OCI-LY3 (cell line): ENCODE results near the gene NLN.

Experiments used
- H2AFZ ChIP-seq: fragments of 200-600, 300-600 bp; shearing (Covaris generic); 2 replicates; pipeline ENCODE4 v1.6.0; 2014; ENCODE audit warnings: antibody characterized with exemption, low read depth, low read length
- H3K27ac ChIP-seq: fragments of 200-600, 300-600 bp; sonication (generic); 2 replicates; pipeline ENCODE4 v1.5.1; 2014; ENCODE audit warnings: mild to moderate bottlenecking, low read length, moderate library complexity, mixed read lengths
- H3K27me3 ChIP-seq: fragments of 200-600, 300-600 bp; sonication (generic); 2 replicates; pipeline ENCODE4 v1.6.1; 2014; ENCODE audit warnings: low read depth, low read length, mixed read lengths
- H3K36me3 ChIP-seq: fragments of 200-600, 300-600 bp; sonication (generic); replicated peaks from 2 replicates; pipeline ENCODE3; 2014; ENCODE audit warnings: low read depth, low read length, mixed read lengths
- H3K4me1 ChIP-seq: fragments of 300-600, 200-600 bp; sonication (generic); 2 replicates; pipeline ENCODE4 v1.6.1; 2014; ENCODE audit warnings: low read length, mixed read lengths
- H3K4me2 ChIP-seq: fragments of 200-600, 300-600 bp; sonication (generic); 2 replicates; pipeline ENCODE4 v1.6.1; 2014; ENCODE audit warnings: low read length, mixed read lengths
- H3K4me3 ChIP-seq: fragments of 300-600, 200-600 bp; sonication (generic); 2 replicates; pipeline ENCODE4 v1.5.1; 2014; ENCODE audit warnings: antibody characterized with exemption, mild to moderate bottlenecking, low read length, moderate library complexity
- H3K79me2 ChIP-seq: fragments of 300-600, 200-600 bp; shearing (Covaris generic); 2 replicates; pipeline ENCODE4 v1.6.1; 2014; ENCODE audit warnings: mild to moderate bottlenecking, low read length, mixed read lengths
- H3K9ac ChIP-seq: fragments of 300-600, 200-600 bp; shearing (Covaris generic); 2 replicates; pipeline ENCODE4 v1.6.0; 2014; ENCODE audit warnings: mild to moderate bottlenecking, low read length, moderate library complexity
- H3K9me3 ChIP-seq: fragments of 200-600, 300-600 bp; shearing (Covaris generic); 2 replicates; pipeline ENCODE4 v1.6.1; 2014; ENCODE audit warnings: low read length, mixed read lengths; ENCODE audit not compliant: insufficient read depth
- H4K20me1 ChIP-seq: fragments of 200-600, 300-600 bp; sonication (generic); 2 replicates; pipeline ENCODE4 v1.6.1; 2016; ENCODE audit warnings: low read length, mixed read lengths; ENCODE audit not compliant: insufficient read depth
- EZH2phosphoT487 ChIP-seq: fragments of 200-600 bp; shearing (Covaris generic); IDR thresholded peaks from 2 replicates; pipeline ENCODE4 v1.6.1; 2018; ENCODE audit warnings: antibody characterized with exemption, mixed run types, low read depth
- TF ChIP-seq, protein P1 (sequence below): fragments of 200-600, 300-600 bp; sonication (generic); IDR thresholded peaks from 2 replicates; pipeline ENCODE4 v1.5.1; 2014; ENCODE audit warnings: antibody characterized with exemption, low read length, low read depth

The NLN gene

DNA sequence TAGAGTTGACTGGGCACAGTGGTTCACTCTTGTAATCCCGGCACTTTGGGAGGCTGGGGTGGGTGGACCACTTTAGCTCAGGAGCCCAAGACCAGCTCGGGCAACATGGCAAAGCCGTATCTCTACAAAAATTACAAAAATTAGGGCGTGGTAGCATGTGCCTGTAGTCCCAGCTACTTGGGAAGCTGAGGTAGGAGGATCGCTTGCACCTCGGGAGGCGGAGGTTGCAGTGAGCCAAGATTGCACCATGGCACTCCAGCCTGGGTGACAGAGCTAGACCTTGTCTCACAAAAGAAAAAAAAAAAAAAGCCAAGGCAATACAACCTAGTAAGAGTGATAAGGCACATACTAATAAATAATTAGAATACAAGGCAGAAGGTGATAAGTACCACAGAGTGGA is 15.8 kb downstream of the NLN start:
- Histone ChIP-seq H3K36me3 (peaks cover 4% of the 10 kb centered on the region), H4K20me1 (peaks cover 2% of the 10 kb centered on the region; the same call in 1 of the 2 replicates), H3K4me3 (no peak overlapping the region), H3K4me2 (no peak overlapping the region), H3K4me1 (peaks cover 33% of the 10 kb centered on the region), H2AFZ (no peak overlapping the region), H3K9me3 (no peaks in the 10 kb centered on the region), H3K79me2 (peaks cover 50% of the 10 kb centered on the region), H3K27ac (no peak overlapping the region), H3K27me3 (no peaks in the 10 kb centered on the region), H3K9ac (no peak overlapping the region)
- no peak for TF ChIP-seq EZH2phosphoT487
- TF ChIP-seq, protein P1, sequence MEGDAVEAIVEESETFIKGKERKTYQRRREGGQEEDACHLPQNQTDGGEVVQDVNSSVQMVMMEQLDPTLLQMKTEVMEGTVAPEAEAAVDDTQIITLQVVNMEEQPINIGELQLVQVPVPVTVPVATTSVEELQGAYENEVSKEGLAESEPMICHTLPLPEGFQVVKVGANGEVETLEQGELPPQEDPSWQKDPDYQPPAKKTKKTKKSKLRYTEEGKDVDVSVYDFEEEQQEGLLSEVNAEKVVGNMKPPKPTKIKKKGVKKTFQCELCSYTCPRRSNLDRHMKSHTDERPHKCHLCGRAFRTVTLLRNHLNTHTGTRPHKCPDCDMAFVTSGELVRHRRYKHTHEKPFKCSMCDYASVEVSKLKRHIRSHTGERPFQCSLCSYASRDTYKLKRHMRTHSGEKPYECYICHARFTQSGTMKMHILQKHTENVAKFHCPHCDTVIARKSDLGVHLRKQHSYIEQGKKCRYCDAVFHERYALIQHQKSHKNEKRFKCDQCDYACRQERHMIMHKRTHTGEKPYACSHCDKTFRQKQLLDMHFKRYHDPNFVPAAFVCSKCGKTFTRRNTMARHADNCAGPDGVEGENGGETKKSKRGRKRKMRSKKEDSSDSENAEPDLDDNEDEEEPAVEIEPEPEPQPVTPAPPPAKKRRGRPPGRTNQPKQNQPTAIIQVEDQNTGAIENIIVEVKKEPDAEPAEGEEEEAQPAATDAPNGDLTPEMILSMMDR = no peak

DNA sequence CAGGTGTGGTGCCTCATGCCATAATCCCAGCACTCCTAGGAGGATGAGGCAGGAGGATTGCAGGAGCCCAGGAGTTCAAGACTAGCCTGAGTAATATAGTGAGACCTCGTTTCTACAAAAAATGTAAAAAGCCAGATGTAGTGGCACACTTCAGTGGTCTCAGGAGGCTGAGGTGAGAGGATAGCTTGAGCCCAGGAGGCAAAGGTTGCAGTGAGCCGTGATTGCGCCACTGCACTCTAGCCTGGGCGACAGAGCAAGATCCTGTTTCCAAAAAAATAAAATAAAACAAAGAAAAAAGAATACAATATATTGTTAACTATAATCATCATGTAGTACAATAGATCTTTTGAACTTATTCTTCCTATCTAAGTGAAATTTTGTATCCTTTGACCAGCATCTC is 16.3 kb downstream of the NLN start:
- H2AFZ ChIP-seq = no peak overlapping the region
- H3K27ac ChIP-seq = no peak overlapping the region
- no peaks in the 10 kb centered on the region for H3K27me3 ChIP-seq
- H3K36me3 ChIP-seq = peaks cover 4% of the 10 kb centered on the region
- no peak for TF ChIP-seq EZH2phosphoT487
- TF ChIP-seq, protein P1 = no peak
- no peak overlapping the region for H3K9ac ChIP-seq
- H3K4me3 ChIP-seq = no peak overlapping the region
- no peaks in the 10 kb centered on the region for H3K9me3 ChIP-seq
- peaks cover 35% of the 10 kb centered on the region for H3K4me1 ChIP-seq
- H4K20me1 ChIP-seq = peaks cover 4% of the 10 kb centered on the region; the same call in 1 of the 2 replicates
- H3K79me2 ChIP-seq = peaks cover 55% of the 10 kb centered on the region
- H3K4me2 ChIP-seq = no peak overlapping the region

DNA sequence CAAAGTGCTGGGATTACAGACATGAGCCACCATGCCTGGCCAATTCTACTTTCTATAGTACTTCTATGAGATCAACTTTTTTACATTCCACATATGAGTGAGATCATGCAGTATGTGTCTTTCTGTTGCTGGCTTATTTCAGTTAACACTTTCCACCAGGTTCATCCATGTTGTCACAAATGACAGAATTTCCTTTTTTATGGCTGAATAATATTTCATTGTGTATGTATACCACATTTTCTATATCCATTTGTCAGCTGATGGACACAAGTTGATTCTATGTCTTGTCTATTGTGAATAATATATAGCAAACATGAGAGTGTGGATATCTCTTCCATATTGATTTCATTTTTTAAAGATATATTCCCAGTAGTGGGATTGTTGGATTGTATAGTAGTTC is 17.2 kb downstream of the NLN start:
- Histone ChIP-seq H3K27ac (no peak overlapping the region), H3K79me2 (peaks cover 64% of the 10 kb centered on the region), H4K20me1 (peaks cover 4% of the 10 kb centered on the region; the same call in 1 of the 2 replicates), H3K36me3 (peaks cover 4% of the 10 kb centered on the region), H3K27me3 (no peaks in the 10 kb centered on the region), H3K9ac (no peak overlapping the region), H3K4me3 (no peak overlapping the region), H3K4me1 (peaks cover 34% of the 10 kb centered on the region), H3K9me3 (no peaks in the 10 kb centered on the region), H2AFZ (no peak overlapping the region), H3K4me2 (no peak overlapping the region)
- TF ChIP-seq, protein P1 = no peak
- TF ChIP-seq EZH2phosphoT487 = no peak

DNA sequence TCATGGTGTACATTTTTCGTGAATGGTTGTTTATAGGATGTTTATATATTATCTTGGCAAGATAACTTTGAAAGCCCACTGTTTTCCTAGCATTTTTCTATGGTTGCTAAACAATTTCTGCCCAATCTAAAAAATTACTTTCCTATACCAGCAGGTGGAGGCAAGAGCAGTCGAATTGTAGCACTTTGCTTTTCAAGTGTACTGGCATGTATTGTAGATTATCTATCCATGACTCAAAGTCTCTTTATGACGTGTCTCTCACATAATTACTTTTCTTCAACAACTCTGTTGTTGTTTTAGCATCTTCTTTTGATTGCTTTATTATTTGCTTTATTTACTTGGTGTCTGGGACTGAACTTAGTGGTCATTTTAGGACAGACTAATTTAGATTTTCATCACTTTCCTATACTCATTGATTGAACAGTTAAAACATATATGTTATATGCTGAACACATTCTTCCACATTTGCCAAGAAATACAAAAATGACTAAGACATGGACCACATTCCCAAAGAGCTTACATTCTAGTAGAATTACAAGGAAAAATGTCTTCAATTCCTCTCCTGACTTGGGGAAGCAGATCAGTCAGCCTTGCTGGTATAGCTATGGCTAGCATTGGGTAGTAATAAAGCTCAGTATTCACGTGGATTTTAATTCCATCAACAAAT is 20.7 kb downstream of the NLN start:
- Histone ChIP-seq H3K79me2 (peaks cover 57% of the 10 kb centered on the region), H2AFZ (no peak overlapping the region), H3K4me1 (peaks cover 19% of the 10 kb centered on the region), H3K9me3 (no peaks in the 10 kb centered on the region), H3K9ac (no peak overlapping the region), H3K36me3 (peaks cover 4% of the 10 kb centered on the region), H4K20me1 (peaks cover 4% of the 10 kb centered on the region; the same call in 1 of the 2 replicates), H3K27me3 (no peaks in the 10 kb centered on the region), H3K4me3 (no peak overlapping the region), H3K4me2 (no peak overlapping the region), H3K27ac (no peak overlapping the region)
- TF ChIP-seq EZH2phosphoT487 = no peak
- TF ChIP-seq, protein P1 = peak; percentile 67
